IMR-90 (cell line): Measurements from ENCODE around the gene COX7A2L. TPM values are rescaled to one million over a fixed set of nuclear protein-coding genes. Genes with fewer than 3 reads are reported as not detected.

Experiments used
- ATAC-seq: fragments of 200-7000 bp; cut with Tn5 transposase; 2 replicates; pipeline ENCODE4 v1.9.1; 2020; ENCODE audit warnings: low read depth, mild to moderate bottlenecking, moderate library complexity
- BruUV-seq: library from RNA; stranded (reverse); fragments of 400-500 nt; replicated peaks from 2 replicates; lab custom pipeline; 2021; lab: Mats Ljungman, UMichigan
- CTCF ChIA-PET: fragments of 300-600 bp; formaldehyde crosslinking; extraction: SDS; loops from one replicate; lab custom pipeline; 2021; ENCODE audit warnings: antibody characterized with exemption; lab: Yijun Ruan, JAX
- POLR2A ChIA-PET: fragments of 300-600 bp; sonication (Branson Sonifier 250); formaldehyde crosslinking; loops from one replicate; lab custom pipeline; 2022; ENCODE audit warnings: antibody characterized with exemption; ENCODE audit not compliant: unreplicated experiment; lab: Charles Lee
- DNase-seq: peaks from one replicate; pipeline ENCODE4 v3.0.0; 2013
- H2AFZ ChIP-seq: replicated peaks from 2 replicates; pipeline ENCODE3; 2013; ENCODE audit warnings: low read length, mild to moderate bottlenecking; ENCODE audit not compliant: poor library complexity
- H2AK5ac ChIP-seq: 2 replicates; pipeline ENCODE4 v1.6.1; 2013; ENCODE audit warnings: low read depth, low read length, inconsistent platforms
- H2AK9ac ChIP-seq: replicated peaks from 2 replicates; pipeline ENCODE3; 2013; ENCODE audit warnings: mild to moderate bottlenecking, low read depth, low read length, moderate library complexity; ENCODE audit not compliant: poor library complexity
- H2BK120ac ChIP-seq: 2 replicates; pipeline ENCODE4 v1.6.1; 2013; ENCODE audit warnings: low read depth, low read length, inconsistent platforms
- H2BK15ac ChIP-seq: 3 replicates; pipeline ENCODE4 v1.6.1; 2013; ENCODE audit warnings: low read depth, low read length, inconsistent platforms
- H2BK20ac ChIP-seq: 2 replicates; pipeline ENCODE4 v1.6.1; 2013; ENCODE audit warnings: low read depth, mild to moderate bottlenecking, inconsistent platforms, low read length, moderate library complexity
- H2BK5ac ChIP-seq: 2 replicates; pipeline ENCODE4 v1.6.1; 2013; ENCODE audit warnings: mild to moderate bottlenecking, low read depth, low read length, inconsistent platforms; ENCODE audit not compliant: poor library complexity, severe bottlenecking
- H3K14ac ChIP-seq: replicated peaks from 2 replicates; pipeline ENCODE4 v1.6.1; 2013; ENCODE audit warnings: low read depth, low read length, inconsistent platforms
- H3K18ac ChIP-seq: 2 replicates; pipeline ENCODE4 v1.6.1; 2013; ENCODE audit warnings: low read depth, low read length, control low read depth
- H3K23ac ChIP-seq: 2 replicates; pipeline ENCODE4 v1.6.1; 2013; ENCODE audit warnings: low read depth, low read length, inconsistent platforms
- H3K27ac ChIP-seq: 2 replicates; pipeline ENCODE4 v1.5.1; 2013; ENCODE audit warnings: mild to moderate bottlenecking, control low read depth, low read length; ENCODE audit not compliant: insufficient read depth
- H3K27me3 ChIP-seq: 2 replicates; pipeline ENCODE4 v1.6.1; 2013; ENCODE audit warnings: low read length; ENCODE audit not compliant: control insufficient read depth, insufficient read depth
- H3K36me3 ChIP-seq: 2 replicates; pipeline ENCODE4 v1.6.1; 2013; ENCODE audit warnings: low read length, mixed read lengths; ENCODE audit not compliant: control insufficient read depth, insufficient read depth
- H3K4ac ChIP-seq: 2 replicates; pipeline ENCODE4 v1.6.1; 2013; ENCODE audit warnings: low read depth, low read length, inconsistent platforms
- H3K4me1 ChIP-seq: 2 replicates; pipeline ENCODE4 v1.6.1; 2013; ENCODE audit warnings: low read length, mixed read lengths; ENCODE audit not compliant: control insufficient read depth, insufficient read depth
- H3K4me2 ChIP-seq: 2 replicates; pipeline ENCODE4 v1.6.1; 2013; ENCODE audit warnings: low read depth, mild to moderate bottlenecking, control low read depth, low read length, moderate library complexity
- H3K4me3 ChIP-seq: 2 replicates; pipeline ENCODE4 v1.5.1; 2013; ENCODE audit warnings: low read depth, mild to moderate bottlenecking, control low read depth, low read length, moderate library complexity; ENCODE audit not compliant: insufficient read depth
- H3K56ac ChIP-seq: 2 replicates; pipeline ENCODE4 v1.6.1; 2013; ENCODE audit warnings: low read length, inconsistent platforms; ENCODE audit not compliant: insufficient read depth; ENCODE audit errors: extremely low read depth
- H3K79me1 ChIP-seq, 2 experiments: 2 replicates each; pipeline ENCODE4 v1.6.1; 2013; ENCODE audit warnings: low read length in 2 of 2, inconsistent platforms in 1 of 2, low read depth in 1 of 2
- H3K9ac ChIP-seq: 2 replicates; pipeline ENCODE4 v1.6.1; 2013; ENCODE audit warnings: low read depth, low read length, control low read depth
- H3K9me1 ChIP-seq: 2 replicates; pipeline ENCODE4 v1.6.1; 2013; ENCODE audit warnings: low read length, inconsistent platforms; ENCODE audit not compliant: insufficient read depth
- H3K9me3 ChIP-seq: 2 replicates; pipeline ENCODE4 v1.6.1; 2013; ENCODE audit warnings: low read length; ENCODE audit not compliant: control insufficient read depth, insufficient read depth
- H4K20me1 ChIP-seq: 2 replicates; pipeline ENCODE4 v1.6.1; 2013; ENCODE audit warnings: low read length, inconsistent platforms; ENCODE audit not compliant: insufficient read depth
- H4K5ac ChIP-seq: 2 replicates; pipeline ENCODE4 v1.6.1; 2013; ENCODE audit warnings: mild to moderate bottlenecking, low read depth, low read length, control low read depth
- H4K8ac ChIP-seq, 2 experiments: 2 replicates each; pipeline ENCODE4 v1.6.1; 2013; ENCODE audit warnings: low read depth in 2 of 2, low read length in 2 of 2, control low read depth in 1 of 2, inconsistent platforms in 1 of 2
- H4K91ac ChIP-seq: 2 replicates; pipeline ENCODE4 v1.6.1; 2013; ENCODE audit warnings: low read depth, low read length, inconsistent platforms; ENCODE audit not compliant: insufficient read depth
- CEBPB ChIP-seq: IDR thresholded peaks from 2 replicates; pipeline ENCODE4 v1.6.1; 2012; ENCODE audit warnings: low read depth, low read length, improper control_type of control experiment
- CHD1 ChIP-seq: IDR thresholded peaks from 2 replicates; pipeline ENCODE4 v1.6.1; 2012; ENCODE audit warnings: low read depth, low read length, improper control_type of control experiment
- ELK1 ChIP-seq: fragments of 150-350 bp; IDR thresholded peaks from 2 replicates; pipeline ENCODE4 v1.6.1; 2016; ENCODE audit warnings: low read depth, mild to moderate bottlenecking, low read length, moderate library complexity, borderline replicate concordance
- FOS ChIP-seq: fragments of 150-350 bp; IDR thresholded peaks from 2 replicates; pipeline ENCODE4 v1.6.1; 2016; ENCODE audit warnings: low read depth, low read length
- MAFK ChIP-seq: IDR thresholded peaks from 2 replicates; pipeline ENCODE4 v1.6.1; 2012; ENCODE audit warnings: low read depth, low read length, improper control_type of control experiment
- MAZ ChIP-seq: IDR thresholded peaks from 2 replicates; pipeline ENCODE4 v1.6.1; 2012; ENCODE audit warnings: low read depth, mild to moderate bottlenecking, low read length, improper control_type of control experiment, moderate library complexity, borderline replicate concordance
- MXI1 ChIP-seq: IDR thresholded peaks from 2 replicates; pipeline ENCODE4 v1.6.1; 2012; ENCODE audit warnings: low read depth, mild to moderate bottlenecking, low read length, moderate library complexity, borderline replicate concordance
- POLR2A ChIP-seq: IDR thresholded peaks from 2 replicates; pipeline ENCODE4 v1.6.1; 2012; ENCODE audit warnings: mild to moderate bottlenecking, low read depth, low read length
- RAD21 ChIP-seq: IDR thresholded peaks from 2 replicates; pipeline ENCODE4 v1.6.1; 2012; ENCODE audit warnings: low read length, improper control_type of control experiment
- RCOR1 ChIP-seq: IDR thresholded peaks from 2 replicates; pipeline ENCODE4 v1.6.1; 2012; ENCODE audit warnings: mild to moderate bottlenecking, low read length, improper control_type of control experiment; ENCODE audit not compliant: insufficient replicate concordance
- RFX5 ChIP-seq: IDR thresholded peaks from 2 replicates; pipeline ENCODE4 v1.8.0; 2012; ENCODE audit warnings: low read depth, mild to moderate bottlenecking, low read length, moderate library complexity
- SMC3 ChIP-seq: fragments of 150-350 bp; IDR thresholded peaks from 2 replicates; pipeline ENCODE4 v1.6.1; 2016; ENCODE audit warnings: low read depth, mild to moderate bottlenecking, antibody characterized with exemption, low read length, moderate library complexity
- USF2 ChIP-seq: fragments of 150-350 bp; IDR thresholded peaks from 2 replicates; pipeline ENCODE4 v1.6.1; 2017; ENCODE audit warnings: mild to moderate bottlenecking, antibody characterized with exemption, low read length, low read depth
- WGBS, 2 experiments: methylation state at CpG; one replicate each; pipeline versions ENCODE4 v1.1.5 to v1.1.7; 2013; ENCODE audit warnings: missing lambda C conversion rate in 2 of 2; ENCODE audit not compliant: insufficient read length in 1 of 2; ENCODE audit errors: extremely low coverage in 2 of 2; 5-methylcytosine and 5-hydroxymethylcytosine counted together
- dilution Hi-C: fragments of 300-500 bp; cut with HindIII; formaldehyde crosslinking; loops from one replicate; pipeline ENCODE4 v1.14.3; 2018; ENCODE audit warnings: low sequenced_read_pairs; ENCODE audit not compliant: unreplicated experiment
- in situ Hi-C: fragments of 300-500 bp; cut with MboI; formaldehyde crosslinking; loops from 3 replicates; pipeline ENCODE4 v1.14.3; 2019; ENCODE audit warnings: low sequenced_read_pairs, inconsistent platforms, mixed read lengths
- intact Hi-C: fragments of 100-400 bp; cut with micrococcal nuclease; formaldehyde crosslinking; loops from 2 replicates; pipeline ENCODE4 v1.10.0; 2022
- polyA plus RNA-seq, 3 experiments: library from polyadenylated mRNA; depleted of rRNA; stranded (reverse); fragments of >200 nt; gene quantifications; 2 replicates each; pipeline ENCODE4 v1.2.3, GENCODE V29; 2012; ENCODE audit warnings: low replicate concordance in 1 of 3
- total RNA-seq: library from RNA; depleted of rRNA; stranded (reverse); fragments of >200 nt; gene quantifications from 2 replicates; pipeline ENCODE4 v1.2.3, GENCODE V29; 2012

COX7A2L gene
- total and polyA plus RNA-seq, 2 of the 4 experiments (the other 2 are of a cell fraction), result 123 to 132 TPM

GRCh38 chr2:42317486-42317885 lies 43.5 kb downstream of the COX7A2L start:
- no peak overlapping the region for H4K5ac ChIP-seq
- H3K9me1 ChIP-seq, result peaks cover 12% of the 10 kb centered on the region
- intact Hi-C loops (no loop called here), dilution Hi-C loops (no loop called here), in situ Hi-C loops (no loop called here)
- H3K18ac ChIP-seq, result no peak overlapping the region
- H3K79me1 ChIP-seq, result peaks cover 0 to 18% of the 10 kb centered on the region in 2 experiments; a peak in 2 of 4 replicates
- H3K4me2 ChIP-seq, result no peak overlapping the region
- no peak overlapping the region for H2AFZ ChIP-seq
- no peak overlapping the region for H3K56ac ChIP-seq
- no peaks in the 10 kb centered on the region for H3K27me3 ChIP-seq
- H2BK20ac ChIP-seq, result no peak overlapping the region
- no peak overlapping the region for H2BK120ac ChIP-seq
- no peak overlapping the region for H3K23ac ChIP-seq
- ChIA-PET POLR2A (no interaction called here), CTCF (interaction anchor here (0.6 to 0.8 kb wide), 2 partner anchors 10 to 364 kb away, joined by 3 read pairs; no protein-coding TSS in a partner anchor)
- no peak overlapping the region for H2BK15ac ChIP-seq
- H2AK9ac ChIP-seq, result no peak overlapping the region
- no peaks in the 10 kb centered on the region for H3K9me3 ChIP-seq
- DNase-seq, result no peak
- H2BK5ac ChIP-seq, result no peak overlapping the region
- BruUV-seq, result no TSS peak
- TF ChIP-seq RFX5 (no peak), RAD21 (no peak), MXI1 (no peak), MAFK (no peak), CHD1 (no peak), RCOR1 (no peak), CEBPB (no peak), ELK1 (no peak), USF2 (no peak), MAZ (no peak), SMC3 (no peak), FOS (no peak), POLR2A (no peak)
- H3K4me3 ChIP-seq, result no peak overlapping the region
- no peaks in the 10 kb centered on the region for H4K20me1 ChIP-seq
- H3K4me1 ChIP-seq, result peaks cover 10% of the 10 kb centered on the region
- H4K8ac ChIP-seq, result no peak overlapping the region
- no peak overlapping the region for H3K4ac ChIP-seq
- no peak overlapping the region for H3K14ac ChIP-seq
- H4K91ac ChIP-seq, result no peak overlapping the region
- WGBS, 2 experiments, result 100% methylated on average over 1 of the region's 3 CpGs; no CpG with 5 or more reads in 1 of the 2 experiments
- no peak overlapping the region for H3K9ac ChIP-seq
- H3K36me3 ChIP-seq, result peaks cover 9% of the 10 kb centered on the region
- no peak overlapping the region for H2AK5ac ChIP-seq
- no peak for ATAC-seq
- no peak overlapping the region for H3K27ac ChIP-seq
